HL-60 (cell line): Measurements from ENCODE around the gene DCC.

Source experiments
- POLR2AphosphoS5 ChIP-seq: IDR thresholded peaks from 2 replicates; pipeline ENCODE4 v1.6.1; 2012; ENCODE audit warnings: low read depth
- TF ChIP-seq, protein P1 (sequence below): IDR thresholded peaks from one replicate; pipeline ENCODE4 v1.5.1; 2011; ENCODE audit warnings: low read length, control low read depth, inconsistent platforms; ENCODE audit not compliant: insufficient read depth
- TF ChIP-seq, protein P2 (sequence below): IDR thresholded peaks from 2 replicates; pipeline ENCODE4 v1.6.1; 2012; ENCODE audit warnings: low read depth; ENCODE audit not compliant: insufficient replicate concordance

DNA sequence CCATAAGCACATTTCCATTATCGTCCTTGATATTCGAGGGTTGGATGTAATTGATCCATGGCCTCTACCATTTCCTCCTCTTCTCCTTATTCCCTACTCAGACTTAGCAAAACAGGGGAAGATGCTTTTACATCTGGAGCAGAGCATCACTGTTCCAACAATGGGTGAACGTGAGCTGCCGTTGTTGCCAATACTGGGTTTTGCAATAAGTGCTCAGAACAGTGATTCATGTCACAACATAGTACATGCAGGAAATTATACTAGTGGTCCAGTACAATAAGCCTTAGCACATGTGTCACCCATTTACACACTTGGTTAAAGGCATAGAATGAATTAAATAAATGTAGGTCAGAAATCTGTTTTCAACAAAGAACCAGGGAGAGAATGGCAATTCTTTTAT lies 112.4 kb downstream of the DCC start:
- TF ChIP-seq POLR2AphosphoS5: no peak
- TF ChIP-seq, protein P1, sequence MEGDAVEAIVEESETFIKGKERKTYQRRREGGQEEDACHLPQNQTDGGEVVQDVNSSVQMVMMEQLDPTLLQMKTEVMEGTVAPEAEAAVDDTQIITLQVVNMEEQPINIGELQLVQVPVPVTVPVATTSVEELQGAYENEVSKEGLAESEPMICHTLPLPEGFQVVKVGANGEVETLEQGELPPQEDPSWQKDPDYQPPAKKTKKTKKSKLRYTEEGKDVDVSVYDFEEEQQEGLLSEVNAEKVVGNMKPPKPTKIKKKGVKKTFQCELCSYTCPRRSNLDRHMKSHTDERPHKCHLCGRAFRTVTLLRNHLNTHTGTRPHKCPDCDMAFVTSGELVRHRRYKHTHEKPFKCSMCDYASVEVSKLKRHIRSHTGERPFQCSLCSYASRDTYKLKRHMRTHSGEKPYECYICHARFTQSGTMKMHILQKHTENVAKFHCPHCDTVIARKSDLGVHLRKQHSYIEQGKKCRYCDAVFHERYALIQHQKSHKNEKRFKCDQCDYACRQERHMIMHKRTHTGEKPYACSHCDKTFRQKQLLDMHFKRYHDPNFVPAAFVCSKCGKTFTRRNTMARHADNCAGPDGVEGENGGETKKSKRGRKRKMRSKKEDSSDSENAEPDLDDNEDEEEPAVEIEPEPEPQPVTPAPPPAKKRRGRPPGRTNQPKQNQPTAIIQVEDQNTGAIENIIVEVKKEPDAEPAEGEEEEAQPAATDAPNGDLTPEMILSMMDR: no peak
- TF ChIP-seq, protein P2, sequence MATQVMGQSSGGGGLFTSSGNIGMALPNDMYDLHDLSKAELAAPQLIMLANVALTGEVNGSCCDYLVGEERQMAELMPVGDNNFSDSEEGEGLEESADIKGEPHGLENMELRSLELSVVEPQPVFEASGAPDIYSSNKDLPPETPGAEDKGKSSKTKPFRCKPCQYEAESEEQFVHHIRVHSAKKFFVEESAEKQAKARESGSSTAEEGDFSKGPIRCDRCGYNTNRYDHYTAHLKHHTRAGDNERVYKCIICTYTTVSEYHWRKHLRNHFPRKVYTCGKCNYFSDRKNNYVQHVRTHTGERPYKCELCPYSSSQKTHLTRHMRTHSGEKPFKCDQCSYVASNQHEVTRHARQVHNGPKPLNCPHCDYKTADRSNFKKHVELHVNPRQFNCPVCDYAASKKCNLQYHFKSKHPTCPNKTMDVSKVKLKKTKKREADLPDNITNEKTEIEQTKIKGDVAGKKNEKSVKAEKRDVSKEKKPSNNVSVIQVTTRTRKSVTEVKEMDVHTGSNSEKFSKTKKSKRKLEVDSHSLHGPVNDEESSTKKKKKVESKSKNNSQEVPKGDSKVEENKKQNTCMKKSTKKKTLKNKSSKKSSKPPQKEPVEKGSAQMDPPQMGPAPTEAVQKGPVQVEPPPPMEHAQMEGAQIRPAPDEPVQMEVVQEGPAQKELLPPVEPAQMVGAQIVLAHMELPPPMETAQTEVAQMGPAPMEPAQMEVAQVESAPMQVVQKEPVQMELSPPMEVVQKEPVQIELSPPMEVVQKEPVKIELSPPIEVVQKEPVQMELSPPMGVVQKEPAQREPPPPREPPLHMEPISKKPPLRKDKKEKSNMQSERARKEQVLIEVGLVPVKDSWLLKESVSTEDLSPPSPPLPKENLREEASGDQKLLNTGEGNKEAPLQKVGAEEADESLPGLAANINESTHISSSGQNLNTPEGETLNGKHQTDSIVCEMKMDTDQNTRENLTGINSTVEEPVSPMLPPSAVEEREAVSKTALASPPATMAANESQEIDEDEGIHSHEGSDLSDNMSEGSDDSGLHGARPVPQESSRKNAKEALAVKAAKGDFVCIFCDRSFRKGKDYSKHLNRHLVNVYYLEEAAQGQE: no peak
